NCI-H1694 treated with DMSO at 0.1 percent for 48 hours (cell line): Measurements from ENCODE around the gene CACNA1D.
"Not testable (repeated sequence)": the region's sequence is repeated elsewhere in the genome, so short reads cannot be mapped to it uniquely, and the experiment has no call there.

Experiments
- DNase-seq: peaks from one replicate; lab custom pipeline; 2025; lab: John Stamatoyannopoulos, UW

CACNA1D gene

DNA sequence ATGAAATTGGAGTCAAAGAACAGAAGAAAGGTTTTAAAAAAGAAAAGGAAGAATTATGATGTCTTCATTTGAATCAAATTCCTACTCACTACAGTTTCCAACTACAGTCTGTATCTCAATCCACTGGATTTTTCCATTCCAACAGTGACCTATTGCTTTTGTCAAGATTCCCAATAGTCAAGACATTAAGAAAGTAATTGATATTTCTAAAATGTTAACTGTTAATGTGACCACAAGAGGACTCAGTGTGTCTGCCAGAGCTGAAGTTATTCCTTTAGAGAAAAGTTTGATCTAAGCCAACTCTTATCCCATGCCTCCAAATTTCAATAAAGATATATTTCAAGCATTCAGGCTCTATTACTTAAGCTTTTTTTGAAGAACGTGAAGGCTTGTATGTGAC is 163.2 kb downstream of the CACNA1D start:
- DNase-seq = no peak

DNA sequence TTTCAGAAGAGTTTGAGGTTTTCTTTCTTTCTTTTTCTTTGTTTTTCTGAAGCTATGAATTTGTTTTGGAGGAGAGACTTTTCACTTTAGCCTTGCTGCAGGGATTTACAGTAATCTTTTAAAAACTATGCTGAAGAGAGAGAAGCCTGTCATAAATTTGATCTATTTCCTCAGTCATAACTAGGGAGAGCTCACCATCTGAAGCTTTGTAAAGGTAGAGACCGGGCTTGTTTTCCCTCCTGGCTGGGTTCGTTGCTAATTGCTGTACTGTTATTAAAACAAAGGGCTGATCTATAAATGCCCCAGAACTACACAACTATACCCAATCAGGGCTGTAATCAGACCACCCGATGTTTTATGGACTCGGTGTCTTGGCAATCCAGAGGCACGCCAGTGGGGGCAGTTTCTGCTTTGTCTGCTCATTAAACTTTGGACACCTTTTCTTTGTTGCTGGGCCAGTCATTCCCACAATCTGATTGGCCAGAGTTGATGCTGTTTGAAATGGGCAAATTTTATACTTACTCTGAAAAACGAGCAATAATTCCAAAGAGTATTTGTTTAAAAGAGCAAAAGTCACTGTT is 164.3 kb downstream of the CACNA1D start:
- no peak for DNase-seq

DNA sequence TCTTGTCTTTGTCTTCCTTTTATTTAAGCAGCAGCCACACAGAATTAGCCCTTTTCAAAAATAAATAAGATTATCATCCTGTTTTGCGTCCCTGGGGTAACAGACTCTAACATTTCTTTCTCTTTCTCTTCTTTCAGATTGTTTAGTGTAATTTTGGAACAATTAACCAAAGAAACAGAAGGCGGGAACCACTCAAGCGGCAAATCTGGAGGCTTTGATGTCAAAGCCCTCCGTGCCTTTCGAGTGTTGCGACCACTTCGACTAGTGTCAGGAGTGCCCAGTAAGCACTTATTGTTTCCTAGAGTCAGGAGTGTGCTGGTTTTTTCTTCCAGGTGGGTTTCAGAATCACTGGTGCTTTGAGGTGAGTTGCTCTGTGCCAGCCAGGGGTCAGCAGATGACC is 165.6 kb downstream of the CACNA1D start:
- DNase-seq = no peak

DNA sequence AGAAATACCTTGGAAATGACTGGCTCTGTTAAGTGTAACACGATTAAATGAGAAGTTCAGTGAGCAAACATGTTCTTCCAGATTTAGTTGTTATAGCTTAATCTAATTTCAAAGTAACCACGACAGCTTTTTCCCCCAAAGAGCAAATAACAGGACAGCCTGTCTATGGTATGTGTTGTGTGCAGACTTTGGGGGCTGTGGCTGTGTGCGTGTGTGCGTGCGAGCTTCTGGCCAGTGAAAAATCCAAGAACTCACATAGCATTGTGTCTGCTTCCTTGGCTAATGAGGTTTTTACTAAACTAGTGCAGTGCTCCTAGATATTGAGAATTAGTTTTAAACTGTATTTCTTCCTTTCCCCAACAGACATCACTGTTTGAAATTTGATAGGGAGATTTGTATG is 167.1 kb downstream of the CACNA1D start:
- no peak for DNase-seq

DNA sequence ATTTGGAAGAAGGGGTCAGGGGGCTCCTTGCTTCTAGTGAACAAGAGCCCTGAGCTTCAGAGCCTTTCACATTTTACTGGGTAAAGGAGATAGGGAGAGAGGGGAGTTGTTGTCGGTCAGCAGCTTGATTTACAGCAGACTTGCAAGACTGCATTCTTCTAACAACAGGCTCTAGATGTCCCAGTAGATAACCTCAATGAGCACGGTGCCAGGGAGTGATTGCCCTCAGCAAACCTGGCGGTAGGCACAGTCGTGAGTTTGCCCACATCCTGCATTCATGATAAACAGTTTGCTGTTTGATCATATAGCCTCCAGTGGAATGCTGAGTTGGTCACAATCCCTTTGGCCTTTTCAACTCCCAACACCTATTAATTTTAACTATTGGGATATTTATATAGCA is 170.4 kb downstream of the CACNA1D start:
- DNase-seq = not testable (repeated sequence)

DNA sequence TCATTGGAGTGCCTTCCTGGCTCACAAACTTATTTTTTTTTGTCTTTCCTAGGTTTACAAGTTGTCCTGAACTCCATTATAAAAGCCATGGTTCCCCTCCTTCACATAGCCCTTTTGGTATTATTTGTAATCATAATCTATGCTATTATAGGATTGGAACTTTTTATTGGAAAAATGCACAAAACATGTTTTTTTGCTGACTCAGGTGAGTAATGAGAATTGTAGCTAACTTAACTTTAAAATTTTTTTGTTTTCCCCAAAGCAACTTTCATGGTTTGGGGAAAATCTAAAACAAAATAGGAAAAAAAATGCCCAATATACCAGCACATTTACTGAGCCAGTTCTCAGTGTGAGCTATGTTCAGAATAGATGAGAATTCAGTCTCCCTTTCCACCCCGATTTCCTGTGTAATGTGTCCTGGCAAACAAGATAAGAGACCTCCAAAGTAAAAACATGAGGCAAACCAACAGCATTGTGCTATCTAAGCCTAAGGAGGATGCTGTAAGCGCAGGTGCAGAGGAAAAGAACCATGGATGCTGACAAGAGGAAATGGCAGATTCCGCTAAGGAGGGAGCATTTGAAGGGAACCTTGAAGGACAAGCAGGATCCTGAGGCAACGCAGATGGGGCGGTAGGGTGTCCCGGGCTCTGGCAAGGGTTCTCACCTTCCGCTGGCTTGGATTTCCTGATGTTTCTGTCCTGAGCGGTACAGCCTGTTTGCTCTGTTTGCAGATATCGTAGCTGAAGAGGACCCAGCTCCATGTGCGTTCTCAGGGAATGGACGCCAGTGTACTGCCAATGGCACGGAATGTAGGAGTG is 171.4 kb downstream of the CACNA1D start:
- no peak for DNase-seq

DNA sequence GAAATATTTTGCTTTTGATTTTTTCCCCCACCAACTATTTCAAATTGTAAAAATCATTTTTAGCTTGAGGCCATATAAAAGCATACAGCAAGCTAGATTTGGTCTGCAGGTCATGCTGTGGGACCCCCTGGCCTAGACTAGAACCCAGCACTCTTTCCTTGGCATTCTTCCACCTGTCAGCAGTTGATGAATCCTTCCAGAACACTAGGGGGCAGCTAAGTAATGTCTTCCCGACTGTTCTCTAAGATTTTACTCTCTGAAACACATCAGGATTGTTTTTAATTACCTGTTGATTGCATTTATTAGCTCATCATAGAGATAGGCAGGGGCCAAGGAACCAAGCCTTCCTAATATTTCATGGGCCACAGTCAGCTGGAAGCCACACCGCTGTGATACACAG is 174.5 kb downstream of the CACNA1D start:
- no peak for DNase-seq

DNA sequence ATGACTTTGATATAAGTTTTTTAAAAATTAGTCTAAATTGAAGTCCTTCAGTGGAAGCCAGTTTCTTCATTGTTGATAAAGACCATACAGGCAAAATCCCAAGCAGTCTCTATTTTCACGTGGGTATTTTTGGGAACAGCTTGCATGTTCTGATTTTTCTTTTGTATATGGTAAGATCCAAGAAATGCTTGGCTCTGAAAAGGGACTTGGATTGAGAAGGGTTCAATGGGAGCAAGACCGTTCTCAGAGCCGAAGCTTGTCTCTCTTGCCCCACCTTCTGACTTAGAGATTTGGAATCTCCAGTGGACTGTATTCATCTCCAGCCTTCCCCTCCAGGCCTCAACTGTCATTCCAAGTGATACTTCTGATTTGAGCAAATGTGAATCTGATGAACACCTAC is 176.3 kb downstream of the CACNA1D start:
- no peak for DNase-seq

DNA sequence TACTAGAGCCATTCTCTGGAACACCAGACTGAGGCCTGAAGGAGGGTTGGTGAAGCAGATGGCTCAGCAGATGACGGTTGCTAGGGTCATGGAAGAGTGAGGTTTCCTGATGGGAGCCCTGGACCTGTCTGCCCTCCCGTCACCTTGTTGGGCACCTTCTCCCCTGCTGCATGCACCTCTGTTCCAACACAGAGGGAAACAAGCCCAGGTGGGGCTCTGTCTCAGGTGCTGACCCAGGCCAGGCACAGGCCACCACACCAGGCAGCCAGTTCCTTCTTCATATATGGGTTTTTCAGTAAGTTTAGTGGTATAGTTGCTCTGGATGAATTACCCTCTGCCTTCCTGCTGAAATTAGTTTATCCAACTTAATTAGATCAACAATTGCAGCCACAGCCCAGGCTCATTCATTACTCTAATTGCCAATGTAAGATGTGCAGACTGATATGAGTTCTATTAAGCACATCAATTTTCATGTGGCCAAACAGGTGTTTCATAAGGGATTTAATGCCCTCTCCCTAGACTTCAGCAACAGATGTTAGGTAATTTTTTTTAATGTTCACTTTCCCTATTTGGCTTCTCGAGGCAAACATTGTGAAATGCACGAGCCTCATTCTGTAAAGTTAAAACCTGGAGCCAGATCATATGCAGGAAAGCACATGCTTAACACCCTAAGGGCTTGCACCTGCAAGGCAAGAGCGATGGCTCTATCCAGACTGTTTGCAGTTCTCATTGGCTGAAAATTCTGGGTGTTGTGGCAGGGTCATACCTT is 177.0 kb downstream of the CACNA1D start:
- no peak for DNase-seq

DNA sequence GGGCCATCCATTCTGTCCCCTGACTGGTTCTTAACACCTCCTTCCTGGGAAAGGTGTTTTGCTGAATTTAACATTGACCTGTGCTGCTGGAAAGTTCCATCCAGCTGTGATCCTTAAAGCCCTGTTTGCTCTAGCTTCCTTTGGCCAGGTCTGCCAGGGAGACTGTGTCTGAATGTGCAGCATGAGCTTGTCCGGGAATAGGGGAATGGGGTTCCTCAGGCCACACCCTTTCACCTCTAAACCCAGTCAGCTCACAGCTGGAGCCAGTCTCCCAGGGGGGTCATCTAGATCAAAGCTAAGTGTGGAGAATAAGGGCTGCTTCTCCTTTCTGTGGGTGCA is 177.5 kb downstream of the CACNA1D start:
- no peak for DNase-seq

DNA sequence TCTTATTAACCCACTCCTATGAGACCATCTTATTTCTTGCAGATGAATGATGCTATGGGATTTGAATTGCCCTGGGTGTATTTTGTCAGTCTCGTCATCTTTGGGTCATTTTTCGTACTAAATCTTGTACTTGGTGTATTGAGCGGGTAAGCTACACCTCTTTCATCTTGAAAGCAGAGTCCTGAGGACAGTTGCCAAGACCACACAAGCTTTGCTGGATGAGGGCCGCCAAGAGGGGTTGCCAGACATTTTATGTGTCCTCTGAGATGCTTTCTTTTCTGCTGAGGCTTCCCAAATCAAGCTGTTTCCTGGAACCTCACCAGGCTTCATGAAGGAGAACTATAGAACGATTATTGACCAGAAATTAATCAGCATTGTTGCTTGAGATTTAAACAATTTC is 178.6 kb downstream of the CACNA1D start:
- no peak for DNase-seq

DNA sequence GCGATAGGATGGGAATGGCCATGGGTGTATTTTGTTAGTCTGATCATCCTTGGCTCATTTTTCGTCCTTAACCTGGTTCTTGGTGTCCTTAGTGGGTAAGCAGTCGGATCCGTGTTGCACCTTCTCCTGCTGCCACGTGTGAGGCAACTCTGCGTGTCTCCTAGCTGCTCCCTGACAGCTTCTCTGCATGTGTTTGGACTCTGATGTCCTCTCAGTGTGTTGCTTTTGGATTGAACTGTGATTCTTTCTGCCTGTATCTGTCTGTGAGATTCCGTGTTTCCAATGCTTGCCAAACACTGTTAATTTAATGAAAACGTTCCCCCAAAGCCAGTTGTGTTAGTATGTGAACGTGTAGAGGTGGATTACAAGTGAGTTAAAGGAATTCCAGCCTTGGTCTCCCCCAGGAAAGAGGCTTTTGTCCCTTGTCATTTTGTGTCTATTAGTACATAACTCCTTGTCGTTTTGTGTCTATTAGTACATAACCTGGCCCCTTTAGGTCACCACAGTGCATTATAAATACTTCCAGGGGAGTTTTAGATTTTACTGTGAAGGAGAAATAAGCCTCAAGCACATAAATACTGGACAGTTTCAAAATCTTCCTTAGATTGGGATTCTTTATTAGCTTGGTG is 179.4 kb downstream of the CACNA1D start:
- DNase-seq = no peak

DNA sequence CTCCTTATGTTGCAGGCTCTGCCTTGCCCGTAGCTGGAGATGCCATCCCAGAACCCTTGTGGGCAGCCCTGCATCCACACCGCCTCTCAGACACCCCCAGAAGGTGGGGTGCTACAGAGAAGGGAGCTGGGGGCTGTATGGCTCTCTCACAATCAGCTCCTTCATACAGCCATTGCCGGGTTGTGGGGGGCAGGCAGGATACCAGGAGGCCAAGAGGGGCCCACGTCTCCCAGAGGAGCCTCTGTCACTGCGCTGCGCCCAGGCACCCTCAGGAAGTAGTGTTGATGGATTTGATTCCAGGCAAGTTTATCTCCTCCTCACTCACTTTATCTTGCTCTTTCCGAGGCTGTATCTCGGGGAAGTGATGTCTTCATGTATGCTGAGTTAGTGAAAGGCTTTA is 180.2 kb downstream of the CACNA1D start:
- DNase-seq = no peak

DNA sequence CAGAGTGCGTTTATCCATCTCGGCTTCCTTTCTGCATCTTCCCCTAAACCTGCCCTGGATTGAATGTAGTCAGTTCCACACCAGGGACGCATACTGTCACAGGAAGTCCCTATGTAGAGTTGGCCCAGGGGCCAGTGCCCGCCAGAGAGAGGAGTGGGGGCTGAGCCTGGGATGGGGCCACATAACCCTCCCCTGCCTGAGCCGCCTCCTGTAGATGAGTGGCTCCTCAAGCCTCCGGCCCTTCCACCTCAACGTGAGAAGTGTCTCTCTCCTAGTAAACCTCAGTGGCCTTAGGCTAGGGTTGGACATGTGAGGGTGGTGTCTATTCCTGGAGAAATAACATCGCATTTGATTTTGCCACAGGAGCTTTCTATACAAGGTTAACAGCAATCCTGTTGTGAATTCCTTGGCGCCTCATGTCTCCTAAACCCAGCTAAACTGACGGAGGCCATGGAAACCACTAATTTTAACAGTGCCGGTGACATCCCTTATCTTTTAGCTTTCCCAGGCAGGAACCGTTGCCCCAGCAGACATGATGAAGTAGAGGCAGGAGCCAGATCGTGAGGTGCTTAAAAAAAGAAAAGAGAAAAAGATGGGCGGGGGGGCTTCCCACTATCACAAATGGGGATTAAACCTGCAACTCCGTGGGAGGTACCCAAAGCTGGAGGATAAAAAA is 180.7 kb downstream of the CACNA1D start:
- no peak for DNase-seq

DNA sequence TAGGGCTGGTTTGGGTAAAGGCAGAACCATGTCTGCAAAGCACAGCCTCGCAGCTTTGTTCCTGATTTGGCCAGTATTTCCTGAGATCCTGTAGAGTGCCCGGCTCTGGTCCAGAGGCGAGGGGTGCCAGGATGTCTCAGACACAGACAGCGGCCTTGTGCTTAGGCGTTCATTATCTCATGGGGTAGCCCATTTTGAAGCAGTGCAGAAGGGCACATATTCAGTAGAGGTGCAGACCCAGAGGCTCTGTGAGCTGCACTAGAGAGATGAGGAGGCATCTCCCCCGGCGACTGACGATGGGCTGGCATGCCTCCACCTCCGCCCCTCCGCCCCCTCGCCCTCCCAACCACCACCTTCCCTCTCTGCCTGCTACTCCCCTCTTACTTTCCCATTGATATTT is 181.5 kb downstream of the CACNA1D start:
- DNase-seq = no peak

DNA sequence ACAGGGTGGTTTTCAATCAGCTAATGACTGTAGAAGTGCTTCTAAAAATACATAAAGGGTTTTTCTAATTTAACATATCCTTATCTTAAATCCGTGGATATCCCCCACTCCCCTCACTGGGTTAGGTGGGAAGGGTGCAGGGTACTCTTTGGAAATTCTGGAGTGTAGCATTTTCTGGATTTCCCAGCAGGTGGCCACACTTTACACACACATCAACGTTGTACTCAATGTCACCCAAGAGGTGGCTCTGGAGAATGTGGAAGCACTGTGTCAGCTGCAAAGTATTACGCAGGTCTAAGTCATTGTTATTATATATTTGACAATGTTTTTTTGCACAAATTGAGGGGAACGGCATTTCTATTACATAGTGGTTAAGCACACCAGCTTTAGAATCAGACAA is 183.0 kb downstream of the CACNA1D start:
- DNase-seq = no peak

DNA sequence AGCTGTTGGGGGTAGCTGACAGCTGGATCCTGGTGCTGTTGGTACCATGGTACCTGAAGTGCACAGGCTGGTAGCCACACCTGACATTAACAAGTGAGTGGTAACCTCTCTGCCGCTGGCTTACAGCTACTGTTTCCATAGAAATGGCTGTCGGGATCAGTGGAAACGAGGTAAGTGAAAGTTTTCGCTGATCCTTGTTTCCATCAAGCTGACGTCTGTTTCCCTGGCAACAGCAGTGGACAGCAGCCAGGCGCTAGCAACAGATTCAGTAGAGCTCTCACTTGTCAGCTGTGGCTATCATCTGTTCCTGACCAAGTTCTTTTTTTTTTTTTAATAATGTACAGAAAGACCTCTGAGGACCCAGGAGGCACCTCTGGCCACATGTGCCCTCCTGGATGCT is 185.6 kb downstream of the CACNA1D start:
- DNase-seq = peak; percentile 3

DNA sequence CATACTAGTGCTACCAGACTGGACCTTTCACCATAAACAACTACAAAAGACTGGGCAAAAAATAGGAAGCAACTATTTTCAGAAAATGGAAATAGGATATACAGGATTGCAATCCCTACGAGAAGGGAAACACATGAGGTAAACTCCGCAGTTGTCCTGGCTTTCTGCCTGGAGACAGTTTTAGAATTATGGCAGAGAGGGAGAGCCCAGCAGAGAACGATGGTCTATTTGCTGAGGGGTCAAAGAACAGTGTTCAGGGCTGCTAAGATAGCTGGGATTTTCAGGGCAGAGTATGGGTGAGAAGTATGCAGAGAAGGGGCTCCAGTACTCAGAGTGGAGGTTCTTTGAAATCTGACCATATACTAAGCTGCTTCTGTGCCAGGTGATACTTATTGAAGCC is 188.4 kb downstream of the CACNA1D start:
- no peak for DNase-seq

DNA sequence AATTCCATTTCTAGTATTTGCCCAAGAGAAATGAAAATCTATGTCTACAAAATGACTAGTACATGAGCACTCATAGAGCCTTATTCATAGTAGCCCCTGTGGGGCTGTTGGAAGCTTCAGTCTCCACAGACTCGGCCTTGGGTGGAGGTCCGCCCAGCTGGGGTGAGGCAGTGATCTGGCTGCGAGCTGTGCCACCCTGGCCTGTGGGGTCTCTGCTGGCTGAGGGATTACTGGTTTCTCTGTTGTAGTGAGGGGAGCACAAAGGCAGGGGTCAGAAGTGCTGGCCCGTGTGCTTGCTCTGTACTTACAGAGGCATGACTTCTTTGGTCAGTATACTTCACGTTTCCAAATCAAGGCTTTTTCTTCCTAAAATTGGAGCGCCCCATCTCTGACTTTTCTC is 193.7 kb downstream of the CACNA1D start:
- DNase-seq = no peak

DNA sequence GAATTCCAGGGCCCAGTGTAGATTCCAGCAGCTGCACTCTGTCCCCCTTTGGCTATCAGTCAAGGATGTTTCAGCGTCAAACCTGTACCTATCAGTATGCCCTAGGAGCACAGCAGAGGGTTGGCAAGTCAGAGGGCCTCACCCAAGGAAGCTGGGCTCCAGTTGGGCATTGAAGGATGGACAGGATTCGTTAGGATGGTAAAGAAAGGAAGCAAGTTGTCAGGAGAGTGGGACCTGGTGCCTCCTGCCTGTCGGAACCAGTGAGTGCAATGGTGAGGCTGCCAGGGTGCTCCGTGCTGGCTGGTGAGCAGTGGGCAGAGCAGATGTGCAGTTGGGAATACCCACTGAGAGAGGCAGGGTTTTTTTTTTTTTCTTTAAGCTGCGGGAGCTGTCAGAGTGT is 194.6 kb downstream of the CACNA1D start:
- peak; percentile 11 for DNase-seq

DNA sequence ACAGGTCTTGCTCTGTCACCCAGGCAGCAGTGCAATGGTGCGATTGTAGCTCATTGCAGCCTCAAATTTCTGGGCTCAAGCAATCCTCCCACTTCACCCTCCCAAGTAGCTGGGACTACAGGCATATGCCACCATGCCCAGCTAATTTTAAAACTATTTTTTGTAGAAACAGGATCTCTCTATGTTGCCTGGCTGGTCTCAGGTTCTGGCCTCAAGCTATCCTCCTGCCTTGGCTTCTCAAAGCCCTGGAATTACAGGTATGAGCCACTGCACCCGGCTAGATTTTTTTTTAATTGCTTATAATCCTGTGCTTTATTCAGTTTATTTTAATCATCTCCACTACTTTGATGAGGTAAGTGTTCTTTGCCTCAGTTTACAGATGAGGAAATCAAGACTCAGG is 195.3 kb downstream of the CACNA1D start:
- DNase-seq = no peak

DNA sequence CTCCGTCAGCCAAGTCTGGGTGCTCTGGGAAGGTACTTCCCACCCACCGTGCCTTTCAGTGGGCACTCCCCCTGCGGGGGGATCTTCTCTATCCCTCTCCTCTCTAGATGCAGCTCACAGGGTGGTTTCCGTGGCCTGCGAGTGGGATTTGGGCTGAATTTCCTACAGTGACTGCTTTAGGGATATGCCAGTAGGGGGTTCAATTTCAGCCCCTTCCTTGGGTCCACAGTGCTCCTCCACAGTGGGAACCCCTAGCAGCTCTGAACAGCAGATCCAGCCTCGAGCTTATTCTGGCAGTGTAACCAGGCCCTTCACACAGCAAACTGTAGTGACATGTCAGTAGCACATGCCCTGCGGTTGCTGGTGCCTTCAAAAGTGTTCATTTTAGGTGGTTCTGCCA is 196.1 kb downstream of the CACNA1D start:
- no peak for DNase-seq
